HG03442 (cell line): ENCODE results near the gene ZGLP1.
"Not testable (repeated sequence)": the region's sequence is repeated elsewhere in the genome, so short reads cannot be mapped to it uniquely, and the experiment has no call there.

Experiments used
- ATAC-seq: cut with Tn5 transposase; IDR thresholded peaks from one replicate; pipeline ENCODE4 v1.9.1; 2021; ENCODE audit warnings: mild to moderate bottlenecking, moderate library complexity; ENCODE audit not compliant: unreplicated experiment

The ZGLP1 gene

GRCh38 chr19:10283301-10284064, 26.1 kb downstream of the ZGLP1 start:
- no peak for ATAC-seq

GRCh38 chr19:10282043-10282442, 27.6 kb downstream of the ZGLP1 start:
- ATAC-seq: not testable (repeated sequence)

- ATAC-seq: no peak
Measured at GRCh38 chr19:10279737-10280442, 29.7 kb downstream of the ZGLP1 start.

GRCh38 chr19:10278935-10279334, 30.7 kb downstream of the ZGLP1 start:
- ATAC-seq: no peak

- no peak for ATAC-seq
Measured at GRCh38 chr19:10277795-10278589, 31.6 kb downstream of the ZGLP1 start.

- no peak for ATAC-seq
Measured at GRCh38 chr19:10274589-10274988, 35.0 kb downstream of the ZGLP1 start.

GRCh38 chr19:10271543-10272086, 38.0 kb downstream of the ZGLP1 start:
- ATAC-seq: peak; percentile 13

GRCh38 chr19:10270616-10271394, 38.8 kb downstream of the ZGLP1 start, which contains the start of gene ICAM1:
ICAM1 (plus strand) TSS chr19:10271120; CDS start chr19:10271160, 40 bp downstream.
- peak; percentile 47 for ATAC-seq

GRCh38 chr19:10270180-10270615, 39.4 kb downstream of the ZGLP1 start:
- peak; percentile 38 for ATAC-seq

- no peak for ATAC-seq
Measured at GRCh38 chr19:10269333-10270179, 40.1 kb downstream of the ZGLP1 start.

- ATAC-seq: no peak
Measured at GRCh38 chr19:10268071-10268470, 41.5 kb downstream of the ZGLP1 start.

- ATAC-seq: no peak
Measured at GRCh38 chr19:10266706-10267105, 42.9 kb downstream of the ZGLP1 start.

GRCh38 chr19:10262771-10263170, 46.8 kb downstream of the ZGLP1 start:
- no peak for ATAC-seq

- no peak for ATAC-seq
Measured at GRCh38 chr19:10260141-10260584, 49.5 kb downstream of the ZGLP1 start.

- ATAC-seq: no peak
Measured at GRCh38 chr19:10259162-10259905, 50.3 kb downstream of the ZGLP1 start.

- ATAC-seq: no peak
Measured at GRCh38 chr19:10258080-10258710, 51.4 kb downstream of the ZGLP1 start.

GRCh38 chr19:10256970-10257615, 52.5 kb downstream of the ZGLP1 start:
- ATAC-seq: no peak

GRCh38 chr19:10256551-10256950, 53.1 kb downstream of the ZGLP1 start:
- ATAC-seq: no peak
